ENCODE data around the gene FOXL1. TPM values are rescaled to one million over a fixed set of nuclear protein-coding genes. Genes with fewer than 3 reads are reported as not detected.

Gene FOXL1
- total and polyA plus RNA-seq, 8 donors: 0.99 to 6.8 (median 5.3) TPM

- no peak for ATAC-seq
- TF ChIP-seq CTCF (IDR thresholded peaks at IDR 0.05): no peak
- intact Hi-C loops (cut with DNase I): no loop called here
- Histone ChIP-seq H3K27ac (no peak overlapping the region), H3K36me3 (no peaks in the 10 kb centered on the region), H3K4me3 (no peak overlapping the region), H3K9me3 (no peaks in the 10 kb centered on the region), H3K4me1 (no peaks in the 10 kb centered on the region), H3K27me3 (peaks cover 0 to 19% of the 10 kb centered on the region in 2 donors)
- DNase-seq: no peak
Observed at GRCh38 chr16:86620184-86620583, 41.8 kb downstream of the FOXL1 start.

GRCh38 chr16:86621966-86622365 is 43.6 kb downstream of the FOXL1 start:
- Histone ChIP-seq H3K36me3 (no peaks in the 10 kb centered on the region), H3K27me3 (peaks cover 0 to 29% of the 10 kb centered on the region in 2 donors), H3K4me3 (no peak overlapping the region), H3K4me1 (no peaks in the 10 kb centered on the region), H3K27ac (no peak overlapping the region), H3K9me3 (no peaks in the 10 kb centered on the region)
- no peak for TF ChIP-seq CTCF (IDR thresholded peaks at IDR 0.05)
- DNase-seq (no peak), ATAC-seq (no peak)
- intact Hi-C loops (cut with DNase I): no loop called here

GRCh38 chr16:86622700-86623615 is 44.6 kb downstream of the FOXL1 start:
- H3K36me3 ChIP-seq: no peaks in the 10 kb centered on the region
- H3K4me1 ChIP-seq: no peaks in the 10 kb centered on the region
- H3K27me3 ChIP-seq: peaks cover 0 to 32% of the 10 kb centered on the region in 2 donors
- no peak overlapping the region for H3K4me3 ChIP-seq
- no peak for TF ChIP-seq CTCF (IDR thresholded peaks at IDR 0.05)
- no peak for DNase-seq
- H3K27ac ChIP-seq: no peak overlapping the region
- no peaks in the 10 kb centered on the region for H3K9me3 ChIP-seq
- intact Hi-C loops (cut with DNase I): no loop called here
- no peak for ATAC-seq

- no peak for DNase-seq
- H3K4me1 ChIP-seq: no peaks in the 10 kb centered on the region
- H3K27me3 ChIP-seq: peaks cover 0 to 32% of the 10 kb centered on the region in 2 donors
- TF ChIP-seq CTCF (IDR thresholded peaks at IDR 0.05): no peak
- H3K9me3 ChIP-seq: no peaks in the 10 kb centered on the region
- H3K4me3 ChIP-seq: no peak overlapping the region
- intact Hi-C loops (cut with DNase I): no loop called here
- H3K27ac ChIP-seq: no peak overlapping the region
- no peak for ATAC-seq
- H3K36me3 ChIP-seq: no peaks in the 10 kb centered on the region
Observed at GRCh38 chr16:86625029-86625428, 46.7 kb downstream of the FOXL1 start.

- Histone ChIP-seq H3K36me3 (no peaks in the 10 kb centered on the region), H3K4me1 (no peaks in the 10 kb centered on the region), H3K27me3 (peaks cover 0 to 32% of the 10 kb centered on the region in 2 donors), H3K27ac (no peak overlapping the region), H3K4me3 (no peak overlapping the region), H3K9me3 (no peaks in the 10 kb centered on the region)
- ATAC-seq: no peak
- intact Hi-C loops (cut with DNase I): no loop called here
- TF ChIP-seq CTCF (IDR thresholded peaks at IDR 0.05): no peak
- DNase-seq: no peak
Observed at GRCh38 chr16:86625821-86626220, 47.5 kb downstream of the FOXL1 start.

Measured in left lung (tissue), 10 donors.